Activated T-helper 1 cell treated with Interleukin-2 at 50 U/mL for 16 hours (primary cell): ENCODE measurements around the gene TESK2.

Experiments used
- DNase-seq: peaks from one replicate; pipeline ENCODE4 v3.0.0-alpha.2; 2020; ENCODE audit warnings: low read depth

The TESK2 gene

GRCh38 chr1:45304311-45305081, 186.5 kb downstream of the TESK2 start:
- DNase-seq: no peak

GRCh38 chr1:45303520-45304310, 187.2 kb downstream of the TESK2 start:
- peak; percentile 94 for DNase-seq

GRCh38 chr1:45302505-45303150, 188.3 kb downstream of the TESK2 start:
- DNase-seq: no peak

GRCh38 chr1:45300669-45300997, 190.3 kb downstream of the TESK2 start:
- no peak for DNase-seq

GRCh38 chr1:45299981-45300668, 190.8 kb downstream of the TESK2 start:
- peak; percentile 4 for DNase-seq

GRCh38 chr1:45299296-45299695, 191.7 kb downstream of the TESK2 start:
- no peak for DNase-seq

GRCh38 chr1:45297666-45298356, 193.2 kb downstream of the TESK2 start:
- no peak for DNase-seq
